ENCODE results near the gene SLC25A24.
A peak's percentile ranks its signal among the peaks of the same experiment; 100 is the strongest.
"Not testable (repeated sequence)": the region's sequence is repeated elsewhere in the genome, so short reads cannot be mapped to it uniquely, and the experiment has no call there.

SLC25A24 gene

DNA sequence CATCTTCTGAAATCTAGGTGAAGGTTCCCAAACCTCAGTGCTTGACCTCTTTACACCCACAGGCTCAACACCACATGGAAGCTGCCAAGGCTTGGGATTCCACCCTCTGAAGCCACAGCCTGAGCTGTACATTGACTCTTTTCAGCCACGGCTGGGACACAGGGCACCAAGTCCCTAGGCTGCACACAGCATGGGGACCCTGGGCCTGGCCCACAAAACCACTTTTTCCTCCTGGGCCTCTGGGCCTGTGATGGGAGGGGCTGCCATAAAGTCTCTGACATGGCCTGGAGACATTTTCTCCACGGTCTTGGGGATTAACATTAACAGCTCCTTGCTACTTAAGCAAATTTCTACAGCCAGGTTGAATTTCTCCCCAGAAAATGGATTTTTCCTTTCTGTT lies 67.8 kb downstream of the SLC25A24 start:
- not testable (repeated sequence) for DNase-seq

DNA sequence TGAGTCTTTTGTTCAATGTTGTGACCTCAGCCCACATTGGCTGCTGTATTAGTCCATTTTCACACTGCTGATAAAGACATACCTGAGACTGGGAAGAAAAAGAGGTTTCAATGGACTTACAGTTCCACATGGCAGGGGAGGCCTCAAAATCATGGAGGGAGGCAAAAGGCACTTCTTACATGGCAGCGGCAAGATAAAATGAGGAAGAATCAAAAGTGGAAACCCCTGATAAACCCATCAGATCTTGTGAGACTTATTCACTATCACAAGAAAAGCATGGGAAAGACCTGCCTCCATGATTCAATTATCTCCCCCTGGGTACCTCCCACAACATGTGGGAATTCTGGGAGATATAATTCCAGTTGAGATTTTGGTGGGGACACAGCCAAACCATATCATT lies 68.9 kb downstream of the SLC25A24 start:
- not testable (repeated sequence) for DNase-seq

DNA sequence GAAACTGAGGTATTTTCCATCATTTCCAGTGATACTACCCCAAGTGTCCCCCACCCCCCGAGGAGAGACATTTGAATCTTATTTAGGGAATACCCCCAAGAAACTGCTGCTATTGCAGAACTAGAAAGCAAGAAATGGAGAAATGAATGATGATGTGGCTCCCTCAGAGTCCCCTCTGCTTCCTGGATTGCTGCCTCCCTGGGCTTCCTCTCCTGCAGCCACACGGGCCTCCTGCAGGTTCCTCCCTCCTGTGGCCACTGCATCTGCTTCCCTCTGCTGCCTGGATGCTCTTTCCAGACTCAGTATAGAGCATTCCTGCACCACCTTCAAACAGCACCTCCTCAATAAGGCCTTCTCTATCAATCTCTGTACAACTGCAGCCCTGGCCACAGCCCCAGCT lies 69.3 kb downstream of the SLC25A24 start:
- no peak for DNase-seq

DNA sequence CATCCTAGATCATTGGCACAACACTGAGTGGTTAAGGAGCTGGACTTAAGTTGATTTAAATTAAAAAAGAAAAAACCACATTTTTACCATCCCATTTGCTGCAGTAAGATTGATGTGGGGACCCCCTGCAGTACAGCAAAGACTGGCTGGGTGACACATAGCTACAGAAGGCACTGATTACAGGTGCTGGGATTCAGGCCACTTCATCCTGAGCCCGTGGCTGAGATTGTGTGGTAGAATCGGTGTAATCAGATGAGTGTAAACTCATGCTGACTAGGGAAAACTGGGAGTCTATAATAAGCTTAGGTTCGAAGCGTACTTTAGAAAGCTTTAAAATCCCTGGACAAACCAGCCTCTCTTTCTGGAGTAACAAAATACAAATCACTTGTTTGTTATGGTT lies 70.1 kb downstream of the SLC25A24 start:
- DNase-seq: no peak

DNA sequence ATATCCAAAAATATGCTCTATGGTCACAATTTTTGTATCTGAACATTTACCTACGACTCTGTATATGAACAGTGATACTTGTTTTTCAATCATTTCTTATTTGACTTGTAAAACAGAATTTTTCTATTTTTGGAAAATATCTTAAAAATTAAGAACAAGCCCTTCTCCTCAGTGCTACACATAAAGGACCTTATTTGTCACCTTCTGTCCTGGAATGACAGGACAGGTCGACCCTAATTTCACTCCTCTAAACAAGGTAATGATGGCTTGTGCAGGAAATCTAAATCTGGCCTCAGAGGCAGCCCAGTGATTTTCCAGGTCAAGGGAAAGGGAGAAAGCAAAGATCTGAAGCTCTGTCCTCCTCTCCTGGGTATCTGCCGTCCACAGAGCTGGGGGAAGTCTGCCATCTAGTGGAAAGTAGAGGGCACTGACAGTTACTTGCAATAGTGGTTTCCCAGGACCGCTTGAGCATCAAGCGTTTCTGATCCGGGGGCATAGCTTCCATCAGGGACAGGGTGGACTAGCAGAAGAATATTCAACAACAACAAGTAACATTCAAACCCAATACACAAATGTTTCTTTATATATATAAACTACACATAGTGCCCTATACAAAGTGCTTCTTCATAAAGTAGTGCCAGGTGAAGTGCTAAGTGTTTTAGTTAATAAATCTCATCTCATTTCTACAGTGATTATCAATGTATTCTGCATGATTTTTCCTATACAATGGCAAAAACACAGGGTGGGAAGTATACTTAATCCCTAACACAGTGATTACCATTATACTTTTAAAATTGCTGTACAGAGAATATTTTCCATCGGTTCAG lies 74.6 kb downstream of the SLC25A24 start:
- peak; percentile 54 for DNase-seq

DNA sequence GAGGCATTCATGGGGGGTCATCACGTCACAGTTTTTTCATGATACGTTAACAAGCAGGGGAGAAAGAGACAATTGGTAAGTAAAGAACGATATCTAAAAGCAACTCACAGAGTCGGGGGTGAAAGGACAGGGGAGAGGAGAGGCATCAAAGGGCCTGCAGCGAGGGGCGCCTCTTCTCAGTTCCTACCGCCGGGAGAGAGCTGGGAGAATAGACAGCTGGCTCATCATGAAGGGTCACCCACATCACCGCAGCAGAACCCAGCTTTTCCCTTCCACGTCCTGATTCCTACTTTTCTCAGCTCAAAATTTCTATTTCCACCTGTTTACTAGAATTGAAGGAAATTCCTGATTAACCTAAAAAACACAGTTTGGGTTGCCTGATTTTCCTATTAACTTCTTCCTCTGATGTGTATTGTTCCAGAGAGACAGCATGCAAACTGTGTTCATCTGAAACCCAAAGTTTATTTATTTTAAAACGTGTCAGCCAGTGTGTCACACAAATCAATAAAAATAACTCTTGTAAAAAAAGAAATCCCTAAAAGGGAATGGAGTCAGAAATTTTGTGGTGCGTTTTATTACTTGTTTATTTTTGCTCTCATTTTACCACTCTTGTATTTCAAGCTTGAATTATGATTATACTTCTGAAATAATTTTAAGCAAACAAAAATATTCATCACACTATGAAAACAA lies 75.4 kb downstream of the SLC25A24 start:
- no peak for DNase-seq

DNA sequence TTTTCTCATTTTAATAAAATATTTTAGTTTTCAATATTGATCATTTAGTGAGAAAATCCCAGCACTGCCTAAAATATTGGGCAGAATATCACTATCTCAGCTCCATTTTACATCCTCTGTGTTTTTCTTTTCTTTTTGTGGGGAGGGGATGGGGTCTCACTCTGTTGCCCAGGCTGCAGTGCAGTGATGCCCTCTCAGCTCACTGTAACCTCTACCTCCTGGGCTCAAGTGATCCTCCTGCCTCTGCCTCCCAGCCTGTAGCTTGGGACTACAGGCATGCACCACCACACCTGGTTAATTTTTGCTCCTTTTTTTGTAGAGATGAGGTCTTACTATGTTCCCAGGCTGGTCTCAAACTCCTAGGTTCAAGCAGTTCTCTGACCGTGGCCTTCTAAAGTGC lies 76.1 kb downstream of the SLC25A24 start:
- no peak for DNase-seq

DNA sequence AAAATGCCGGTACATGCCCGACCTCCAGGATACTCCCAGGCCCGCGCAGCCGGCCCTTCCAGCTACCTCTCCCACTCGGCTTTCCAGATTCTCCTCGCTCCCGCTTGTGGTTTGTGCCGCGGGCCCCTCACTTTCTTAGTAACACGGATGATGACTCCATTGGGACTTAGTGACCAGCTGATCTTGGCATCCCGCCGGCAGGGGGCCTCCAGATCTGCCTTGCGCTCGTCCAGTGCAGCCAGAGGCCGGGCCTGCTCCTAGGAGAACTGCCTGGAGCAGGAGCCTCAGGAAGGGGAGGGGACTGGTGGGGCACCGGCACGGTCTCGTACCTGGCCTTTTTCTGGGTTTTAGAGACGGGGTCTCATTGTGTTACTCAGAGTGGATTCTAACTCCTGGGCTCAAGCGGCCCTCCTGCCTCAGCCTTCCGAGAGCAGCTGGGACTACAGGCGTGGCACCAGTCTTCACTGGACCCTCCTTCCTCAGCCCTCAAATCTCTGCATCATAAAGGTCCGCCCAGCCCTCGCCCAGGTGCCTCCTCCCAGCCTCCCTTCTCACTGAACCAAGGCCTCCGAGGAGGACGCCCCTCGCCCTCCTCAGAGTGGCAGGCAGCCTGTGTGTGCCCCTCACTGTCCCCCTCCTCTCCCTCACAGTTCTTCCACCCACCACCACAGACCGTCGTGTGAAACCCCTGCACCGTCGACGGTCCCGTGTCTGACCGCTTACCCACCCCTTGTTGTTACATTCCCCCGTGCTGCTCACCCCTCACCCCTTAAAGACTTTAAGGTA lies 78.6 kb downstream of the SLC25A24 start:
- DNase-seq: no peak

DNA sequence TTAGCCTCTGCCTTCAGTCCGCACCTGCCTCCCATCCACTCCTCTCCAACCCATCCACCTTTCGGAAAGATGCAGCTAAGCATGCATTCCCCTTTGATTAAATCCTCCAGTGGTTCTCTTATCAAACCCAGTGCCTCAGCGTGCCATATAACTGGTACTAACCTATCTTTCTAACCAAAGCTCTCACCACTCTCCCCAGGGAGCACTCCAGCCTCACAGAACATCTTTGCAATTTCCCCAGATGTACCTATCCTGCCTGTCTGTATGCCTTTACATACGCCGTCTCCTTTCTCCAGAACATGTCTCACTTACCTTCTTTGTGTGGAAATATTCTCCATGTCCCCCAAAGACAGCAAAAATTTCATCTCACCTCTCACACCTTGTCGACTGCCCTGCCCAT lies 80.0 kb downstream of the SLC25A24 start:
- DNase-seq: no peak

DNA sequence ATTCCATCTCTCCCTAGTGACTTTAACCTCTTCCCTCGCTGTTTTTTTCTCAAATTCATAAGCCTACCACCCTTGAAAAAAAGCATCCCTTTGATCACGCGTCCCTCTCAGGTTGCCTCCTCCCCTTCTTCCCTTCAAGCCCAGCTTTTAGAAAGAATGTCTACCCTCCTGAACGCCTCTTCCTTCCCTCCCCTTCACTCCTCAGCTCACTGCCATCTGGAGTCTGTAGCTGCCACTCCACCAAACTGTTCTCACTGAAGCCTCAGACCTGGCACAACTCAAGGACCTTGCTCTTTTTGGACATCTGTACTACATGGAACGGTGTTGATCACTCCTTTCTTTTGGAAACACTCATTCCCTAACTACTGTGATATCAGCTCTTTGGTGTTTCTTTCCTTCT lies 80.6 kb downstream of the SLC25A24 start:
- DNase-seq: no peak

DNA sequence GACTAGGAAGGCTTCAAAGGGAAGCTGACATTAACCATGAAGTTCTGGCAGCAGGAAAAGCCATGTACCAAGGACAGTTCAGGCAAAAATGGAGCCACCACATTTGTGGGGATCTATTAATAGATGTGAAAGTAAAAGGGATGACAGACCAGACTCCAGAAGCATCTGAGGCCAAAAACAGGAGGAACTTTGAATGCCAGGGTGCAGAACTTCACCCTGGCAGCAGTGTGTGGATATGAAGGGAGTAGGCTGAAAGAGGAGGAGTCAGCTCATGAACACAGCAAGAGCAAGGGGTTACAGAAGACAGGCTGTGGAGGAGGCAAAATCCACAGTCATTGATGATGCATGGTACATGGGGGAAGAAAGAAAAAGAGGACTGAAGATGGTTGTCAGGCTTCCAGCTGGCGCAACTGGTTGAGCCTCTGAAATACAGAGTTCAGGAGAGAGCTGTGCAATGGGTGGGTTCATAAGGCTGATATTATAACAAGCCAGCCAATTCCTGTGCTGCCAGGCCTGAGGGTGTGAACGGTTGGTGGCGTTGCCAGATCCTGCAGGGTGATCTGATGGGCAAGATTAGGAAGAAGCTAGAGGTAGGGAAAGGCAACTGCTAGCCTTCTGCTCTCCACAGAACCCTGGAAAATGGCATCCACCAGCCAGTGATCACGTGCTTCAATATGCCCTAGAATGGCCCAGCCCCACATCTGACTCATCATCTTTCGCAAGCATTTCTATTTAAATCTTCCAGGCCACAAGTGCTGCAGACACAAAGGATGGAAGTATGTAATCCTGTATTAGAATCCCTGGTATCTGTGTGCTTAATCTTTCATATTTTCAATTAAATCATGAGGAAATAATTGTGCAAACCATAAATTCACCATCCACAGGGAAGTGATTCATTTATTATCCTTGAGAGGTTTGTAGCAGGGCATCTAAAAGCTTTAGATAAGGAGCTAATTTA lies 81.9 kb downstream of the SLC25A24 start:
- no peak for DNase-seq

DNA sequence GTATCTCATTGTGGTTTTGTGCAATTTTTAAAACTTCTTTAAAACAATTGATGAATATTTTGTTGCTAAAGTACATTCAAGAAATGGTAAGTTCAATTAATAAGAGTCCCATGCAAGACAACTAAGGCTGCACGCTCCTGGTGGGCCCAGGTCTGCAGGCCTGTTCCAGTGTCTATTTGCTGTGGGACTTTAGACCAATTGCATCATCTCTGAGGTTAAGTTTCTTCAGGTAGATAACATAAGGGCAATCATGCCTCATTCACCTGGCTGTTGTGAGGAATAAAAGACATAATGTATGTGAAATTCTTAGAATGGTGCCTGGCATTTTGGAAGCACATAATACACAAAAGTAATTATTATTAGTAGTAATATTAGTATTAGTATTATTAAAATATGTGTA lies 82.9 kb downstream of the SLC25A24 start:
- no peak for DNase-seq

DNA sequence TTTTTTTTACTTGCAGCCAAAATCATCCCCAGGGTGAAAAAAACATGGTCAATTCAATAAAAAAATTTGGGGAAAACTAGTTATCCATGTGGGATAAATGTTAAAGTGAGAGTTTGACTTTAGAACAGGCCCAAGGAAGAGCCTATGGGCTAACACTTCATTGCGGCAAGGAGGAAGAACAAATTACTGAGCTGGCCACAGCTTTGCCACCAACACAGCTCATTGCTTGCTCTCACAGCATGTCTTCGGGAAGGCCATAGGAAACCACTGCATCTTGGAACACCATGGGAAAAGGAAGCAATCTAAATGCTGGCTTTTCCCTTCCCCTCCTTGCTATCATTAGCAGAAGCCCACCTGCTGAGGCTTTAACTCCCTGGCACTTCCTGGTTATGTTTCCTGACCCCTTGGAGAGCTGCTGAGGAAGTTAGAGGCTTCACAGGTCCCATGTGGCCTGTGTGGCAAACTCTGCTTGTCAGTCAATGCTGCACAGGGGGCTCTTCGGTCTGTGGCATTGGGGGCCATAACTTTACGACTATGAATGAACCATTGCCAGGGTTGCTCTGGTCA lies 86.0 kb downstream of the SLC25A24 start:
- no peak for DNase-seq

DNA sequence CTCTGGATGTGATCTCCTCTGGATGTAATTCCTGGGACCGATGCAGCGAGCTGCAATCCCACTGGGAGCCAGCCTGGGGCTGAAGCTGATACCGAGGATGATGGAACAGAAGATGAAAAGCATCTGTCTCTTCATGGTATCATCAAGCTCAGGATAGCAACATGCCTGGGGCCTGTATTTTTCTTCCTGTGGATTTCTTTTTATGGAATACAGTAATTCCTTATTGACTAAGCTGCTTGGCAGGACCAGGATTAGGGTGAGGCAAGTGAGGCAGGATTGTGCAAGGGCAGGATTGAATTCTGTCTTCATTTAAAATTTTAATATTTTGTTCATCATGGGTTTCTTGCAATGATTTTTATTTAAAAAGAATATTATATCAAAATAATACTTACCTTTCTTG lies 86.6 kb downstream of the SLC25A24 start:
- no peak for DNase-seq

DNA sequence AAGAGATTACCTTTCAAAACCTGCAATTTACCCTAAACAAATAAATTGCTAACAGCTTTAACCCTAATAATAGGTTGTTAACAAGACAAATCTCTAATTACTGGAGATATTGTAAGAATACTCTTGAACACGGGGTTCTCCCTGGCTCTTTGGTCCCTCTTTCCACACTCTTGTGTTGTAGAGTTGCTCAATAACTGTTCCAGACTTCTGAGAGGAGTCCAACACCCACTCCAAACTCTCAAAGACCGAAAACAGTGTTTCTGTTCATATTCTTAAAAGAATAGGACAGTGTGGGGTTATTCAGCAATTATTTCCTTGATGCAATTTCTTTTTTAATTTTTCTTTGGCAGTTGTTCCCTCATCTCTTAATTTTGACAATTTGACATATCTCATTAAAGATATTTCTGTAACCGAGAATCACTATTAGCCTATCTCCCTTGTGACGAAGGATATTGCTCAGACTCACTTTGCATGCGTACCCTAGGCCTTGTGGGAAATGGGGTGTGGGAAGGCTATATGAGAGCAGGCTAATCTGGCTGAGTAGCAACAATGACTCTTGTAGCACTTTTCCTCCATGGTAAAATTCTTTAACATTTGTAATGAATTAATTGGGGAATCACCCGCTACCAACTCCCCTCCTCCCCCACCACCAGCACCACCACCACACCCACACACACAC lies 90.7 kb downstream of the SLC25A24 start:
- DNase-seq: no peak

DNA sequence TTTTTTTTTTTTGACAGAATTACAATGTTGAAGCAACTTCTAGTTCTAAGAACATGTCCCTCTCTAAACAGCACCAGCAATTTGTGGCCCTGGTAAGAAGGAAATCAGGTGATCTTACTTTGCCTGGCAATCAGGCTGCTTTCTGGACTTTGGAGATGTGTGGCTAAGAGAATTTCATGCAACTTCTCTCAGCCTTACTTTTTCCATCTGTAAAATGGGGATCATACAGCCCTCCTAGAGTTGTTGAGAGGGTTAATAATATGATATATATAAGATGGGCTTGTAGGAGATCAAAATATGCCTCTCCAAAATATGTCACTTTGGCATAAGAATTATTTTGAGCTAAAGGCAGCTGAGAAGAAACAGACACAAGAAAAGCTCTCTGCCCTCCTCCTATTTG lies 92.0 kb downstream of the SLC25A24 start:
- DNase-seq: no peak

DNA sequence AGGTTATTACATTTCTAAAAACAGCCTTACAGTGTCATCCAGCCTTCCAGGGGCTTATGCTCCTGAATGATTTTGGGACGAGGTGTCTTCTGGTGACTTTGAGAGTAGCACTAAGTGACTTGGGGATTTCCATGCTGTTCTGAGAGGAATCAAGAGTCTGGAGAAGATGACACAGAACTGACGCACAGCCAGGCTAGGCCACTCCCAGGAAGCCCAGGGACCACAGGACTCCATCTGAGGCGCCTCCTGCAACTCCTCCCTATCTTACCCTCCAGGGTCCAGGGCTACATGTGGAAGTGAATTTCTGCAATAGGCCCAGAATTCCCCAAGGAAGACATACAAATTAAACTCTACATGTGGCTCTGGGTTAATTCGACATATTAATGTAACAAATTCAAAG lies 92.5 kb downstream of the SLC25A24 start:
- DNase-seq: no peak

DNA sequence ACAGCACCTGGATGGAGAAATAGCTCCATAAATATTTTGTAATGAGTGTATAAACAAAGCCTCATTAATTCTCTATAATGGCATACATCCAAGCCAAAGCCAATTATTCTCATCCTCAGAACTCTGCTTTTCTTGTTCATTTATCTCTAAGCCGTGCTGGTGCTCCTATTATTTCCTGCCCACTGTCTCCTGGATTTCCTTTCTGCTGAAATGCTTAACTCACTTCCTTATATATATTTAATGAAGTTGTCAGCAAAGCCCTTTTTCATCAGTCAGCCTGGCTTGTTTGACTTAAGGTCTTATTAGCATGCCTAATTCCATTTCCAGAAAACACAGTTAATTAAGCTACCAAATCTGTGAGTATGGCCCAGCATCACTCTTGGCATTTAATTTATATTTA lies 93.4 kb downstream of the SLC25A24 start:
- no peak for DNase-seq

DNA sequence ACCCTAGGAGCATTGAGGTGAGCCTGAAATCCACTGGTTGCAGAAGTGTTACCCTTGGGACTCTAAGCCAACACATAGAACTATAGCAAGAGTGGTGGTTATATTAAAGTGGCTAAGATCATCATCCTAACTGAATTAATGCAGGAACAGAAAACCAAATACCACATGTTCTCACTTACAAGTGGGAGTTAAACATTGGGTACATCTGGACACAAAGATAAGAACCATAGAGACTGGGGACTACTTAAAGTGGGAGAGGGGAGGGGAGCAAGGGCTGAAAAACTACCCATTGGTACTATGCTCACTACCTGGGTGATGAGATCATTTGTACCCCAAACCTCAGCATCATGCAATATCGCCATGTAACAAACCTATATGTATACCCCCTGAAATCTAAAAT lies 100.0 kb downstream of the SLC25A24 start:
- no peak for DNase-seq

DNA sequence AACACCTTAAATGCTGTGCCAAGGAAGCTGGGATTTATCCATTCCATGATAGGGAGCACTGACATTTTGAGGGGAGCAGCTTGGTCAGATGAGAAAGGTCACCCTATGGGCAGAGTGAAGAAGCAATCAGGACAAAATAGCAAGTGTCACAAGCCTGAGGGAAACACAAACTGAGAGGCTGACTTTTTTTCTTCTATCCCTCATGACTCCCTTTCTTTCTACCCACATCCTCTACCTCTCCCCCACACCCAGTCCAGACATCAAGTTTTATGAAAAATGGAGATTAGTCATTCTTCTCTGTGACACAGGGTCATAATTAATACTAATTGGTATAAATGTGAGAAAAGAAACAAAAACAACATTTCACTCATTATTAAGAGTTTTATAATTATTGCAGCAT lies 103.1 kb downstream of the SLC25A24 start:
- no peak for DNase-seq

DNA sequence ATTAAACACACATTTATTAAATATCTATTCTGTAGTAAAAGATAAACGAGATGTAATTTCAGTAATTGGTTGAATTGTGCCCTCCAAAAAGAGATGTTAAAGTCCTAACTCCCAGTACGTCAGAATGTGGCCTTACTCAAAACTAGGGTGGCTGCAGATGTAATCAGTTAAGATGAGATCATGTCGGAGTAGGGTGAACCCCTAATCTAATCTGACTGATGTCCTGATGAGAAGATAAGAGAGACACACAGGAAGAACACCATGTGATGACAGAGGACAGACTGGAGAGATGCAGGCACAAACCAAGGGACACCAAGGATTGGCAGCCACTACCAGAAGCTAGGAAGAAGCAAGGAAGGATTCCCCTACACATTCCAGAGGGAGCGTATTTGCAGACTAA lies 104.1 kb downstream of the SLC25A24 start:
- no peak for DNase-seq

DNA sequence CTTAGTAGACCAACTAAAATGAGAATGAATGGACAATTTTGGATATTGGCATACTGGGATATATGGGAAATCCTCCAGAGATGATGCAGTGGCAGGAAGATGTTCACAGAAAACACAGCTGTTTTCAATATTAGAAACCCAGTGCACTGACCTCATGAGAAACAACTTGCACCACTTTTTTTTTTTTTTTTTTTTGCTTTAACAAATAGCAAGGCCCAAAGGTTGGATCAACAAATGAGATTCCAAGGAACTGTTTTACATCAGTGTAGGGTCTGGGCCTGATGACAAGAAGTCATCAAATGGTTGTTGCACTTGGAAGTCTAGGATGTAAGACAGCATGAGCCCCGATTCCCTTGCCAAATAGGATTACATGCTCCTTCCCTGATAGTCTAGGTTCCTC lies 110.7 kb downstream of the SLC25A24 start:
- no peak for DNase-seq

Measured in activated T-cell treated with anti-CD3 and anti-CD28 coated beads for 4 hours (primary cell).